CD4-positive, CD25-positive, alpha-beta regulatory T cell (primary cell): ENCODE measurements around the gene OR52K1. TPM values are rescaled to one million over a fixed set of nuclear protein-coding genes. Genes with fewer than 3 reads are reported as not detected.

Experiments used
- ATAC-seq, 2 donors: fragments of 150-1000 bp; cut with Tn5 transposase; one replicate each; pipeline ENCODE4 v1.10.0; 2021; ENCODE audit warnings: low read depth in 2 of 2, moderate number of reproducible peaks in 2 of 2, moderate library complexity in 1 of 2
- DNase-seq, 3 donors: peaks; one replicate each; pipeline versions ENCODE4 v3.0.0 to v3.0.0-alpha.2; 2012 to 2022; ENCODE audit warnings: mixed read lengths in 1 of 3
- H3K27ac ChIP-seq: one replicate; pipeline ENCODE4 v1.7.0; 2013; ENCODE audit warnings: mild to moderate bottlenecking, low read length; ENCODE audit not compliant: insufficient read depth, poor library complexity, severe bottlenecking
- H3K27me3 ChIP-seq: one replicate; pipeline ENCODE4 v1.7.0; 2013; ENCODE audit warnings: low read length; ENCODE audit not compliant: control insufficient read depth, insufficient read depth
- H3K36me3 ChIP-seq: one replicate; pipeline ENCODE4 v1.7.0; 2013; ENCODE audit warnings: mild to moderate bottlenecking, low read length, moderate library complexity; ENCODE audit not compliant: control insufficient read depth, insufficient read depth
- H3K4me1 ChIP-seq: 2 replicates; pipeline ENCODE4 v1.7.0; 2013; ENCODE audit warnings: mild to moderate bottlenecking, low read length; ENCODE audit not compliant: insufficient read depth, control insufficient read depth, poor library complexity, severe bottlenecking
- H3K4me3 ChIP-seq: one replicate; pipeline ENCODE4 v1.7.0; 2013; ENCODE audit warnings: low read depth, mild to moderate bottlenecking, low read length, moderate library complexity
- H3K9me3 ChIP-seq, 2 experiments: 1 replicate in 1 of 2; 2 replicates in 1 of 2; pipeline ENCODE4 v1.7.0; 2013; ENCODE audit warnings: low read length in 2 of 2, mild to moderate bottlenecking in 1 of 2, moderate library complexity in 1 of 2; ENCODE audit not compliant: control insufficient read depth in 2 of 2
- H3K27ac Mint-ChIP-seq, 3 donors: one replicate each; pipeline ENCODE4 v1.8.0; 2020 to 2022; ENCODE audit warnings: mild to moderate bottlenecking in 3 of 3, mixed read lengths in 3 of 3, moderate library complexity in 2 of 3
- H3K27me3 Mint-ChIP-seq: one replicate; pipeline ENCODE4 v1.8.0; 2022; ENCODE audit warnings: mild to moderate bottlenecking, mixed read lengths
- H3K36me3 Mint-ChIP-seq: one replicate; pipeline ENCODE4 v1.8.0; 2020; ENCODE audit warnings: mixed read lengths
- H3K4me1 Mint-ChIP-seq, 4 donors: one replicate each; pipeline ENCODE4 v1.8.0; 2020 to 2022; ENCODE audit warnings: mixed read lengths in 4 of 4, mild to moderate bottlenecking in 1 of 4
- H3K4me3 Mint-ChIP-seq, 4 donors: one replicate each; pipeline ENCODE4 v1.8.0; 2020 to 2022; ENCODE audit warnings: mild to moderate bottlenecking in 4 of 4, mixed read lengths in 4 of 4, moderate library complexity in 3 of 4
- H3K9me3 Mint-ChIP-seq, 7 donors: one replicate each; pipeline ENCODE4 v1.8.0; 2020 to 2022; ENCODE audit warnings: mixed read lengths in 7 of 7, mild to moderate bottlenecking in 3 of 7, moderate library complexity in 2 of 7
- polyA plus RNA-seq, 4 donors: library from polyadenylated mRNA; unstranded; fragments of 300-500 nt; fragmentation: Illumina TruSeq; gene quantifications; one replicate each; pipeline ENCODE4 v1.2.3, GENCODE V29; 2021
- total RNA-seq: library from RNA; stranded (reverse); gene quantifications from one replicate; pipeline ENCODE4 v1.2.3, GENCODE V29; 2022

OR52K1 gene
- total RNA-seq (not detected), polyA plus RNA-seq (not detected)

DNA sequence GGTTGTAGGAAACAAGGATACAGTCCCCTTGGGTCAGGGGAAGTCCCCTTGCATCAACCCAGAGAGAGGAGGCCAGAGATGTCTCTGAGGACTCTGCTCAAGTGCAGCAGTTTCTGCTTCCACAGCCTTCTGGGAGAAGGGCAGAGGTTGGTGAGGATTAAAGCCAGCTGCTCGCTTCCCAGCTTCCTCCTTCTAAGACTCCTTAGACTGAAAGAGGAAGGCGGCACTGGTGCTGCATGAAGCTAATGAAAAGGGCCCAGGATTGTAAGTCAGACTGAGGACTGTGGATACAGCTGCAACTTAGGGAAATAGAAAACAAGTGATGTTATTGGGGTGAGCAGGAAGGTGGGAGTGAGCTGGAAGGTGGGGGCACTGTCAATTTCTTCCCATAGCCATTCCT is at the start of gene OR52K1:
Gene OR52K1 (plus strand): TSS at position 202 of the 400 bp plus-strand sequence. CDS start 6,255 bp downstream, outside the sequence.
- peaks cover 0 to 2% (median 0%) of the 10 kb centered on the region in 7 donors for H3K9me3 Mint-ChIP-seq
- no peak within 1 kb of the TSS for H3K4me3 Mint-ChIP-seq
- Histone ChIP-seq H3K36me3 (no peaks in the 10 kb centered on the region), H3K27ac (no peak within 1 kb of the TSS), H3K27me3 (peaks cover 14% of the 10 kb centered on the region), H3K9me3 (no peaks in the 10 kb centered on the region), H3K4me1 (no peaks in the 10 kb centered on the region), H3K4me3 (no peak within 1 kb of the TSS)
- H3K4me1 Mint-ChIP-seq, result no peaks in the 10 kb centered on the region
- no peaks in the 10 kb centered on the region for H3K36me3 Mint-ChIP-seq
- ATAC-seq (no peak), DNase-seq (no peak)
- no peak within 1 kb of the TSS for H3K27ac Mint-ChIP-seq
- peaks cover 5% of the 10 kb centered on the region for H3K27me3 Mint-ChIP-seq

DNA sequence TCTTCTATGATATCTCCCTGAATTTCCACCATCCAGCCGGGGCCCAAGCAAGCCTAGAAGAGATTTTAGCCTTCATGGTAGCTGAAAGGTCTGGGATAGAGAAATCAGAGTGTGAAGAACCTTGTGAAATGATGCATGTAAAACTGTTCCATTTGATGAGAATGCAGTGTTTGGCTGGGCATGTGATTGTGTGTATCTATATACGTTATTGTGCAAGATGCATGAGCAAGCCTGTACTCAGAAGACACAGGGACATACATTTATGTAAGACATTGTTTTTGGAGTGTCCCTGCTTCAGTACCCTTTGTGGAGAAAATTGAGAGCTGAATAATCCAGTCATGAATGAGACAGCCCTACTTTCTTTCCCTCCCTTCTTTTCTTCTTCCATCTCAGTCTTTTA is 48.6 kb upstream of the OR52K1 start:
- Mint-ChIP-seq H3K36me3 (no peaks in the 10 kb centered on the region), H3K4me1 (no peaks in the 10 kb centered on the region), H3K27ac (no peak overlapping the region), H3K9me3 (peaks cover 0 to 3% (median under 1%) of the 10 kb centered on the region in 7 donors), H3K27me3 (peaks cover 9% of the 10 kb centered on the region), H3K4me3 (no peak overlapping the region)
- H3K9me3 ChIP-seq, result no peaks in the 10 kb centered on the region
- H3K27ac ChIP-seq, result no peak overlapping the region
- ATAC-seq (no peak), DNase-seq (no peak)
- no peaks in the 10 kb centered on the region for H3K4me1 ChIP-seq
- no peak overlapping the region for H3K4me3 ChIP-seq
- H3K27me3 ChIP-seq, result peaks cover 9% of the 10 kb centered on the region
- H3K36me3 ChIP-seq, result no peaks in the 10 kb centered on the region

DNA sequence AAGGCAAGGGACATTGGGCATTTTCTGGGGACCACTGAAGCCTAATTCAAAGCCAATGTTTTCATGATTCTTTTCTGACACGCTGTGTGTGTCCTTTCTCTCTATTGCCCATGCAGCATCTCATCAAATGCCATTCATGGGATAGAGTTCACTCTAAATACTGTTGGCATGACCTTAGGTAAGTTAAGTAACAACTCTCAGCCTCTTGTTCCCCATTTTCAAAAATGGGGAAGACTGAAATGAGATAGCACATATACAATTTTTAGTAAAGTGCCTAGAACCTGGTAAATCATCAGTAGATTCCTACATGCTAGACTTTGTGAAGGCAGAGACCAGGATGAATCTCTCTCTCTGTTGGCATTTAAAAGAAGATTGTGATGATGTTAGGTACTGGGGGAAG is 46.0 kb upstream of the OR52K1 start:
- H3K9me3 Mint-ChIP-seq, result peaks cover 0 to 4% (median 3%) of the 10 kb centered on the region in 7 donors
- Histone ChIP-seq H3K9me3 (no peaks in the 10 kb centered on the region), H3K27me3 (peaks cover 9% of the 10 kb centered on the region), H3K27ac (no peak overlapping the region), H3K36me3 (no peaks in the 10 kb centered on the region), H3K4me3 (no peak overlapping the region), H3K4me1 (no peaks in the 10 kb centered on the region)
- no peak for DNase-seq
- H3K4me1 Mint-ChIP-seq, result no peaks in the 10 kb centered on the region
- peaks cover 9% of the 10 kb centered on the region for H3K27me3 Mint-ChIP-seq
- no peaks in the 10 kb centered on the region for H3K36me3 Mint-ChIP-seq
- no peak for ATAC-seq
- H3K27ac Mint-ChIP-seq, result no peak overlapping the region
- no peak overlapping the region for H3K4me3 Mint-ChIP-seq

DNA sequence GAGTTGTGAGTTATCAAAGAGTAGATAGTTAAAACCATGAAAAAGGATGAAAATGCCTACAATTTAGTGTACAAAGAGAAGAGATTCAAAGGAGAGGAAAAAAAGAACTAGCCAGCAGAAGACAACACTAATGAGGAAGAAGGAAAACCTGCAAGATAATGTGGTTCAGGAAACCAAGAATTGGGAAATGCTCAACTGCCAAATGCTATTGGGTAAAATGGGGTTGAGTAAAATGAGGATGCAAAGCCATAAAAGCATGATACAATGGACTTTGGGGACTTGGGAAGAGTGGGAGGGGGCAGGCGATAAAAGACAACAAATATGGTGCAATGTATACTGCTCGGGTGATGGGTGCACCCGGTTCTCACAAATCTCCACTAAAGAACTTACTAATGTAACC is 40.9 kb upstream of the OR52K1 start:
- no peaks in the 10 kb centered on the region for H3K36me3 ChIP-seq
- H3K27ac ChIP-seq, result no peak overlapping the region
- H3K9me3 ChIP-seq, result no peaks in the 10 kb centered on the region
- H3K4me1 ChIP-seq, result no peaks in the 10 kb centered on the region
- H3K4me3 ChIP-seq, result no peak overlapping the region
- H3K4me1 Mint-ChIP-seq, result no peaks in the 10 kb centered on the region
- H3K27me3 Mint-ChIP-seq, result no peaks in the 10 kb centered on the region
- ATAC-seq, result no peak
- H3K27me3 ChIP-seq, result peaks cover 3% of the 10 kb centered on the region
- no peak for DNase-seq
- H3K27ac Mint-ChIP-seq, result no peak overlapping the region
- peaks cover 0 to 4% (median 2%) of the 10 kb centered on the region in 7 donors for H3K9me3 Mint-ChIP-seq
- no peak overlapping the region for H3K4me3 Mint-ChIP-seq
- no peaks in the 10 kb centered on the region for H3K36me3 Mint-ChIP-seq

DNA sequence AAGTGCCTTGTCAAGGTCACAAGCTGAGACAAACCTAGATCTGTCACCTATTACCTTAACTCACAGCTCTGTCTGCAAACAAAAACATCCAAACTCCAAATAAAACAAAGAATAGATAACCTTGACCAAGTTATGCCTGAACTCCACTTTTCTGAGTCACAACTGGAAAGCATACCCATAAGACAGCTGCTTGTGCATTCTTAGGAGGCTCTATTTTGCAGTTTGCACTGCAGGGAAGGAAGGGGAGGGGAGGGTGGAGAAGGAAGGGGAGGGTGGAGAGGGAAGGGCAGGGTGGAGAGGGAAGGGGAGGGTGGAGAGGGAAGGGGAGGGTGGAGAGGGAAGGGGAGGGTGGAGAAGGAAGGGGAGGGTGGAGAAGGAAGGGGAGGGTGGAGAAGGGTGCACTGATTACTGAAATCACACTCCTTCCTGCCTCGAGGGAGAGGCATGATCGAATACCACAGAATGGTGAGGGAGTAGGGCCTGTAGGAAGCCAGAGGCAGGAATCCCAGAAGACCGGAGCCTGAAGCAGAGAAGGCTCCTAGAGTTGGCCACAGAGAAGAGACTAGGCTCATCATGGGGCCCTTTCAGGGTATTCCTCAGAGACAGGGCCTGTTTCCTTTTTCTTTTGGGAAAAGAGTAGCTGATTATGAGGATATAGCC is 39.1 kb upstream of the OR52K1 start:
- no peak overlapping the region for H3K27ac ChIP-seq
- H3K9me3 ChIP-seq, result no peaks in the 10 kb centered on the region
- Mint-ChIP-seq H3K4me3 (no peak overlapping the region), H3K36me3 (no peaks in the 10 kb centered on the region), H3K4me1 (no peaks in the 10 kb centered on the region), H3K27me3 (no peaks in the 10 kb centered on the region), H3K27ac (no peak overlapping the region), H3K9me3 (peaks cover 0 to 4% (median 2%) of the 10 kb centered on the region in 7 donors)
- H3K36me3 ChIP-seq, result no peaks in the 10 kb centered on the region
- no peak overlapping the region for H3K4me3 ChIP-seq
- no peak for DNase-seq
- no peaks in the 10 kb centered on the region for H3K4me1 ChIP-seq
- no peaks in the 10 kb centered on the region for H3K27me3 ChIP-seq
- ATAC-seq, result no peak

DNA sequence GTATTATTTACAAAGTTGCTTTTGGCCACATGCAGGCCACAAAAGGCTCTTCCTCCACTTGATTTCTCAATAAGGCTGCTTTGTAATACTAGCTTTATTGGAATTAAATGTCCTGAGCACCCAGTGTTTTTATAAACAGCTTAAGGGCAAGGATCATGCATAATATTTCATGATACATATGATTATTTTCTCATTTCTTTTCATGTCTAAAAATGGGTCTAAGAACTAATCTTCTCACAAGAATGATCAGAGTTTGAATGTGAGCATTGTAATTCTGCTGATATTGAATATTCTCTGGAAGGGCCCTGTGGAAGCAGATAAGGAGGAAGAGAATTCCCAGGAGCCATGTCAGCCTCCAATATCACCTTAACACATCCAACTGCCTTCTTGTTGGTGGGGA is 33.5 kb upstream of the OR52K1 start, which contains the start of gene OR52K2:
Gene OR52K2 (plus strand): TSS at position 301 of the 400 bp plus-strand sequence. CDS start 45 bp downstream, at position 346.
- Mint-ChIP-seq H3K27ac (no peak within 1 kb of the TSS), H3K4me3 (no peak within 1 kb of the TSS), H3K4me1 (no peaks in the 10 kb centered on the region), H3K9me3 (peaks cover 0 to 3% (median under 1%) of the 10 kb centered on the region in 7 donors), H3K27me3 (no peaks in the 10 kb centered on the region), H3K36me3 (no peaks in the 10 kb centered on the region)
- no peaks in the 10 kb centered on the region for H3K4me1 ChIP-seq
- no peaks in the 10 kb centered on the region for H3K9me3 ChIP-seq
- H3K4me3 ChIP-seq, result no peak within 1 kb of the TSS
- ATAC-seq (no peak), DNase-seq (no peak)
- H3K27me3 ChIP-seq, result no peaks in the 10 kb centered on the region
- H3K27ac ChIP-seq, result no peak within 1 kb of the TSS
- no peaks in the 10 kb centered on the region for H3K36me3 ChIP-seq

DNA sequence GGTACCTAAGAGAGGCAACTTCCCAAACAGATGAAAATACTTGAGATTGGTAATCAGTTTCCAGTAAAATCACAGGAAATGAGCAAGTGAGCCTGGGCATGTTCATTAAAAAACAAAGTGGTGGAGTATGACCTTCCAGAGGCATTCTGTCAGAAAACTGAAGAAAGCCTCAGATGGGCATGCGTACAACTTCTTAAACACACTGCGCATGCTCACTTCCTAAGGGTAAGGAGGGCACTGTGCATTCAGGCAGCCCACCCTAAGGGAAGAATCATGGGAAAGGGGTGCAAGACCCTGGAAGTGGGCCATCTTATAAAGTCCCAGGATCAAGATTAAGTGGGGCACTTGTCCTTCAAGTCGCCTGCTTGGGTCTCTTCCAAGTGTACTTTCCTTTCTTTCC is 29.3 kb upstream of the OR52K1 start:
- Histone ChIP-seq H3K4me1 (no peaks in the 10 kb centered on the region), H3K4me3 (no peak overlapping the region), H3K9me3 (no peaks in the 10 kb centered on the region), H3K27me3 (no peaks in the 10 kb centered on the region), H3K27ac (no peak overlapping the region), H3K36me3 (no peaks in the 10 kb centered on the region)
- Mint-ChIP-seq H3K27ac (no peak overlapping the region), H3K4me3 (no peak overlapping the region), H3K27me3 (no peaks in the 10 kb centered on the region), H3K4me1 (no peaks in the 10 kb centered on the region), H3K9me3 (peaks cover 0 to 8% (median 2%) of the 10 kb centered on the region in 7 donors), H3K36me3 (no peaks in the 10 kb centered on the region)
- DNase-seq, result no peak
- no peak for ATAC-seq

DNA sequence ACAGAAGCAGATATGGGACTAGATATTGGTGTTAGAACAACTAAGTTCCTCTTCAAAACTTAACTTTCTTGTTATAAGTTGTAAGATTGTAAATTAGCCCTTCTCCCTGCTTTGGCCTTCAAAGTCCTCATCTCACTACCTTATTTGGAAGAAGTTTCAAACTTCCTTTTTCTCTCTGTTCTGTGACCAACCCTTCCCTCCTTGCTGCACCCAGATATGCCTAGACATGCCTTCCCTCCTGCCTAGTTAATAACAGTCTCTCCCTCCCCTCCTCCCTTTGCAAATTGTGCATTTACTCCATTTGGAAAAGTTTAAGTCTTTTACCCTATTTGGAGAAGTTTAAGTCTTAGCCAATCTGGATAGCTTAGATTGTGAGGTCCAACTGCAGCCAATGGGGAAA is 28.4 kb upstream of the OR52K1 start:
- H3K27ac ChIP-seq, result no peak overlapping the region
- no peak for DNase-seq
- H3K4me1 Mint-ChIP-seq, result peaks cover 1 to 3% (median 2%) of the 10 kb centered on the region in 4 donors

More for the DNA sequence above, 28.4 kb upstream of the OR52K1 start:
- no peaks in the 10 kb centered on the region for H3K9me3 ChIP-seq
- H3K27me3 ChIP-seq, result no peaks in the 10 kb centered on the region
- H3K27me3 Mint-ChIP-seq, result no peaks in the 10 kb centered on the region
- H3K4me3 Mint-ChIP-seq, result no peak overlapping the region
- H3K4me1 ChIP-seq, result no peaks in the 10 kb centered on the region
- H3K36me3 Mint-ChIP-seq, result no peaks in the 10 kb centered on the region
- no peak overlapping the region for H3K4me3 ChIP-seq
- ATAC-seq, result no peak
- H3K27ac Mint-ChIP-seq, result no peak overlapping the region
- no peaks in the 10 kb centered on the region for H3K36me3 ChIP-seq
- H3K9me3 Mint-ChIP-seq, result peaks cover 0 to 8% (median 2%) of the 10 kb centered on the region in 7 donors
